Gastroesophageal sphincter (tissue), 4 donors: ENCODE data around the gene VAV2. TPM values are rescaled to one million over a fixed set of nuclear protein-coding genes. Genes with fewer than 3 reads are reported as not detected.

Source experiments
- ATAC-seq: fragments of 150-250 bp; one replicate; pipeline ENCODE4 v1.9.1; 2016; ENCODE audit warnings: mild to moderate bottlenecking, moderate library complexity
- H3K27ac ChIP-seq, 4 donors: fragments of 200-600 bp; sonication (generic) in 3 of 4; 1 replicate in 3 of 4; 2 replicates in 1 of 4; pipeline ENCODE4 v1.5.1; 2016 to 2019
- H3K27me3 ChIP-seq: fragments of 200-600 bp; sonication (generic); one replicate; pipeline ENCODE4 v1.5.1; 2019
- H3K36me3 ChIP-seq, 2 donors: fragments of 200-600 bp; sonication (generic); one replicate each; pipeline ENCODE4 v1.5.1; 2019; ENCODE audit warnings: control low read depth in 1 of 2
- H3K4me1 ChIP-seq, 3 donors: fragments of 200-600 bp; sonication (generic); 1 replicate in 2 of 3; 2 replicates in 1 of 3; pipeline ENCODE4 v1.5.1; 2016 to 2019; ENCODE audit warnings: control low read depth in 2 of 3
- H3K4me3 ChIP-seq, 2 donors: fragments of 200-600 bp; sonication (generic); one replicate each; pipeline ENCODE4 v1.5.1; 2019; ENCODE audit warnings: mild to moderate bottlenecking in 1 of 2, moderate library complexity in 1 of 2
- H3K9me3 ChIP-seq, 3 donors: fragments of 200-600 bp; sonication (generic); one replicate each; pipeline ENCODE4 v1.5.1; 2017 to 2019; ENCODE audit warnings: control low read depth in 2 of 3
- CTCF ChIP-seq, 4 experiments: fragments of 200-600 bp in 2 of 4; fragments of 450-650 bp in 2 of 4; sonication (generic) in 1 of 4; IDR thresholded peaks; one replicate each; pipeline ENCODE4 v1.5.1; 2017 to 2019; ENCODE audit warnings: antibody characterized with exemption in 4 of 4, mild to moderate bottlenecking in 2 of 4, moderate library complexity in 2 of 4
- EP300 ChIP-seq: sonication (generic); formaldehyde crosslinking; IDR thresholded peaks from one replicate; pipeline ENCODE4 v1.6.1; 2017; ENCODE audit warnings: antibody characterized with exemption, mild to moderate bottlenecking
- POLR2A ChIP-seq, 2 donors: fragments of 450-650 bp; IDR thresholded peaks; one replicate each; pipeline ENCODE4 v1.6.1; 2017; ENCODE audit warnings: antibody characterized with exemption in 2 of 2, mild to moderate bottlenecking in 2 of 2, moderate library complexity in 1 of 2
- POLR2AphosphoS5 ChIP-seq: sonication (generic); formaldehyde crosslinking; IDR thresholded peaks from one replicate; pipeline ENCODE4 v1.6.1; 2017; ENCODE audit warnings: antibody characterized with exemption
- WGBS, 2 donors: methylation state at CpG; one replicate each; pipeline ENCODE4 v1.1.5; 2018; ENCODE audit warnings: low coverage in 1 of 2; 5-methylcytosine and 5-hydroxymethylcytosine counted together
- total RNA-seq, 4 donors: library from RNA; depleted of rRNA; stranded (reverse); fragments of >200 nt; gene quantifications; one replicate each; pipeline ENCODE4 v1.1.0, GENCODE V29; 2016

Gene VAV2
- total RNA-seq, 4 donors from 2014 or later, result 7.7 to 16.8 (median 8.9) TPM

- H3K36me3 ChIP-seq, result no peaks in the 10 kb centered on the region
- ATAC-seq, result no peak
- no CpG with 5 or more reads among the region's 2 CpGs for WGBS, 2 donors
Observed at GRCh38 chr9:134002796-134003195, 10.7 kb upstream of the VAV2 start.

GRCh38 chr9:133999851-134000265 is 7.7 kb upstream of the VAV2 start:
- peaks cover 37% of the 10 kb centered on the region for H3K27me3 ChIP-seq
- H3K9me3 ChIP-seq, result no peaks in the 10 kb centered on the region
- 66% methylated on average over 3 of the region's 6 CpGs; no CpG with 5 or more reads in 1 of the 2 donors for WGBS, 2 donors
- no peaks in the 10 kb centered on the region for H3K36me3 ChIP-seq
- H3K4me3 ChIP-seq, result no peak overlapping the region
- ATAC-seq, result no peak
- no peak overlapping the region for H3K27ac ChIP-seq
- TF ChIP-seq POLR2AphosphoS5 (no peak), POLR2A (IDR thresholded peaks at IDR 0.05) (no peak), CTCF (IDR thresholded peaks at IDR 0.05) (no peak), EP300 (no peak)
- no peaks in the 10 kb centered on the region for H3K4me1 ChIP-seq

More at GRCh38 chr9:134002796-134003195, 10.7 kb upstream of the VAV2 start:
- no peak for TF ChIP-seq CTCF (IDR thresholded peaks at IDR 0.05)
- TF ChIP-seq EP300, result no peak
- TF ChIP-seq POLR2A (IDR thresholded peaks at IDR 0.05), result no peak
- TF ChIP-seq POLR2AphosphoS5, result no peak
- Histone ChIP-seq H3K27ac (no peak overlapping the region), H3K4me1 (no peaks in the 10 kb centered on the region), H3K4me3 (no peak overlapping the region), H3K9me3 (no peaks in the 10 kb centered on the region), H3K27me3 (peaks cover 33% of the 10 kb centered on the region)

- WGBS, 2 donors, result 100% methylated on average over 1 of the region's 1 CpG; no CpG with 5 or more reads in 1 of the 2 donors
- no peak for ATAC-seq
- no peaks in the 10 kb centered on the region for H3K36me3 ChIP-seq
- H3K27ac ChIP-seq, result no peak overlapping the region
- H3K27me3 ChIP-seq, result peaks cover 37% of the 10 kb centered on the region
- TF ChIP-seq EP300, result no peak
- TF ChIP-seq POLR2A (IDR thresholded peaks at IDR 0.05), result no peak
- no peak for TF ChIP-seq POLR2AphosphoS5
- TF ChIP-seq CTCF (IDR thresholded peaks at IDR 0.05), result no peak
- H3K4me1 ChIP-seq, result peaks cover 0 to 7% (median 3%) of the 10 kb centered on the region in 3 donors
- H3K4me3 ChIP-seq, result no peak overlapping the region
- no peaks in the 10 kb centered on the region for H3K9me3 ChIP-seq
Observed at GRCh38 chr9:133998915-133999595, 6.9 kb upstream of the VAV2 start.

GRCh38 chr9:133997584-133997983 is 5.5 kb upstream of the VAV2 start:
- Histone ChIP-seq H3K27me3 (peaks cover 31% of the 10 kb centered on the region), H3K4me1 (peaks cover 0 to 19% (median 9%) of the 10 kb centered on the region in 3 donors), H3K36me3 (no peaks in the 10 kb centered on the region), H3K4me3 (no peak overlapping the region), H3K9me3 (no peaks in the 10 kb centered on the region), H3K27ac (no peak overlapping the region)
- ATAC-seq, result no peak
- TF ChIP-seq EP300, result no peak
- TF ChIP-seq POLR2AphosphoS5, result no peak
- no peak for TF ChIP-seq POLR2A (IDR thresholded peaks at IDR 0.05)
- no peak for TF ChIP-seq CTCF (IDR thresholded peaks at IDR 0.05)
- 88 to 100% methylated on average over 2 of the region's 2 CpGs for WGBS, 2 donors
